ENCODE data around the gene COG5. TPM values are rescaled to one million over a fixed set of nuclear protein-coding genes. Genes with fewer than 3 reads are reported as not detected.

COG5 gene
- polyA plus RNA-seq (2014; cell fraction: cytosol; rRNA removed), result 20.9 and 33.2 TPM in 2 replicates
- polyA plus RNA-seq (2014; cell fraction: nucleus; rRNA removed), result 17.4 and 18.2 TPM in 2 replicates

DNA sequence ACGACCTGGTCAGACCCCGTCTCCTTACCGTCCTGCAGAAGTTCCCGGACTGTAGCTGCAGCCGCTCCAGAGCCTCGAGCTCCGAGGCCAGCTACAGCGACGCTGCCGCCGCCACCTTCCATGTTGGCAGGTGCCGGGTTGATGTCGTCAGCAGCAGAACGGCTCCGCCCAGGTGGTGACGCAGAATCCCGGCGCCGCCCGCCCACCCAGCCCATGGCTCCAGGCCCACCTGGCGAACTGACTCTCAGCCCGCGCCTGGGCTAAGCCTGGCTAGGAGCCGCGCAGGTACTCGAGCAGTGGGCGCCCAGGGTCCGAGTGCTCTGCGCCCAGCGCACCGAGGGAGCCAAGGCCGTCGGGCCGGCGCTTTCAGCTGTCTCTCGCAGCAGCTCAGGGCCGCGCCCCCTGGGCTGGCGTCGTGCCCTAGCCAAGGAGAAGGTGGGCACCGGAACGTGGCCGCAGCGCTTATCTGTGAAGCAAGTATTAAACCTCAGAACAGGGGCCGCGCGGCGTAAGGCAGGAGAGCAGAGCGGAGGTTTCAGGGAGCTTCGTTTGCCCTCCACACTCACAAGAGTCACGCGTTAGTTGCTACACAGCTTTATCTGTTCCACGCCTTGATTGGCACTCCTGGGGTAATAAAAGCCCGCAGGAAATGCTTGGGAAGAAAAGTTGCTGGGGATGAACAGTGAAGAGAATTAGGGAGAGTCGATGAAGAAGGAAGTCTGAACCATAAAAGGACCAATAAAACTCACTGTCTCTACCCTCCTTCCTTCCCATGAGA lies at the start of gene COG5, which contains the start of gene DUS4L:
Gene COG5, minus strand, starts transcription at position 146 of the 778 bp plus-strand sequence. Its CDS starts 24 bp downstream, at position 122.
Gene DUS4L, plus strand, starts transcription at position 197 of the 778 bp plus-strand sequence. CDS start 3,100 bp downstream, outside the sequence.
- peak; percentile 76 for DNase-seq (ENCODE audit: low spot score)

DNA sequence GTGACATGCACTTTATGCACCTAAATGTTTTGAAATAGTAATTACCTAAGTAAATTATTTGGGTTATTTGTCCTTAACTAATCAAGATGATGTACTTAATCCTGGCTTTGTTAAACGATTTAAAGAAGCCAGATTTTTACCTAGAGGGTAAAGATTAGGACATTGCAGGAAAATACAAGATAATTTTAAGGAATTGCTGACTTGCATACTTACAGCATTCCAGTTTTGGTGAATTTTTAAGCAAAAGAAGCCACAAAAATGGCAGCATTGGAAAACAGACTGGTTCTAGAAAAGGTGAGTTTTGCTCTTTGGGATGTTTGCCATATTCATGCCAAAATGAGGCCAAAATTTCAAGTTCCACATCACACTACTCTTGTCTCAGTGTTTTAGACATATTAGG lies 49.7 kb upstream of the COG5 start:
- DNase-seq (ENCODE audit: low spot score), result no peak

GRCh38 chr7:107610323-107610722 lies 46.6 kb upstream of the COG5 start:
- no peak for DNase-seq (ENCODE audit: low spot score)

- no peak for DNase-seq (ENCODE audit: low spot score)
Observed at GRCh38 chr7:107609811-107610261, 46.1 kb upstream of the COG5 start.

DNA sequence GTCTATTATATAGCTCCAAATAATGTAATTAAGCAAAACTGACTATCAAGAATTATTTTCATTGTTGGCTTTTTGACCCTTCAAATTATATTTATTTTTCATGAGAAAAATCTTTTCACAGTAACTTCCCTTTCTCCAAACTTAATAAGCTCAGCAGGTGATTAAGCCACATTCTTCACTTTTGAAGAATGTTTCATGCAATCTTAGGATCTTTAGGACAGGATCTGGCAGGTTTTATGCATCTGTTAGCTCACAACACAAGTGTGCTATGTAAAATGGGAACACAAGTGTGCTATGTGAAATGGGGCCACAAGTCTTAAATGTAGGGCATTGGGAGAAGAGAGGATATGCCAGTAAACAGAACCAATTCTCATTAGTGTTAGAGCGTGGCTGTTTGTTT lies 42.6 kb upstream of the COG5 start:
- no peak for DNase-seq (ENCODE audit: low spot score)

DNA sequence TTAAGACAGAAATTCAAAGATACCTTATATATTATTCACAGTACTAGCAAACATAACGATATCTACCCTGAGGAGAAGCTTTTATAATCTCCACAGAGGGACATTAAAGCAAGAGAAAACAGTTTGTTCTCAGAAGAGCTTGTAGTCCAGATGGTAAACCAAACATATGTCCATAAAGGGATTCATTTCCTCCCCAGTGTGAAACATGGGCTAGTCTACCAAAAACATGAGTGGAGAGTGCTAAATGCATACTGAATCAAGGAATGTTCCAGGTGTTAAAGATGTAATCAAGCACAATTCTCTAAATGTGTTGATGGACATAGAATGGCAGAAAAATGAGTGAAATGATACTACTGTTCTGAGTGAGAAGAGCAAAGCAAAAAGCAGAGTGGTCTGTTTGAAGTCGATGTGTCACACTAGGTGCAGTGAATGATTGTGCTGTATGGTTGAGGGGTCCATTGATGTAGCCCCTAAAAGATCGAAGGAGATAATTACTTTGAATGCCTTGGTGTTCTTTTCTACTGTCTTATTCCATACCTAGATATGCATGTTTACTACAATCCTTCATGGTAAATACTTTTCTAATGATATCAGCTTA lies 41.6 kb upstream of the COG5 start:
- no peak for DNase-seq (ENCODE audit: low spot score)

GRCh38 chr7:107600816-107601215 lies 37.1 kb upstream of the COG5 start:
- no peak for DNase-seq (ENCODE audit: low spot score)

GRCh38 chr7:107599262-107599661 lies 35.5 kb upstream of the COG5 start:
- DNase-seq (ENCODE audit: low spot score), result no peak

- no peak for DNase-seq (ENCODE audit: low spot score)
Observed at GRCh38 chr7:107597953-107598352, 34.2 kb upstream of the COG5 start.

DNA sequence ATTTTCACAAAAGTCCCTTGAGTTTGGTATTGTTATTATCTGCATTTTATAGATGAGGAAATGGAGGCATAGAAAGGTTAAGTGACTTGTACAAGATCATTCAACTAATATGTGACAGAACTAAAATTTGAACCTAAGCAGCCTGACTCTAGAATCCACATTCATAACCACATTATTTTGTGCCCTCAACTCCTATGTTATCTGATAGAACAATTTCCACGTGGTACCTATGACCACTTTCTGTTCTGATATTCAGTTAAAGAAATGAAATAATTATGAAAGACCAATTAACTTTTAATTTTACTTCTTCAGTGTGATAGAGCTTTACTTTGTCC lies 33.8 kb upstream of the COG5 start:
- no peak for DNase-seq (ENCODE audit: low spot score)

DNA sequence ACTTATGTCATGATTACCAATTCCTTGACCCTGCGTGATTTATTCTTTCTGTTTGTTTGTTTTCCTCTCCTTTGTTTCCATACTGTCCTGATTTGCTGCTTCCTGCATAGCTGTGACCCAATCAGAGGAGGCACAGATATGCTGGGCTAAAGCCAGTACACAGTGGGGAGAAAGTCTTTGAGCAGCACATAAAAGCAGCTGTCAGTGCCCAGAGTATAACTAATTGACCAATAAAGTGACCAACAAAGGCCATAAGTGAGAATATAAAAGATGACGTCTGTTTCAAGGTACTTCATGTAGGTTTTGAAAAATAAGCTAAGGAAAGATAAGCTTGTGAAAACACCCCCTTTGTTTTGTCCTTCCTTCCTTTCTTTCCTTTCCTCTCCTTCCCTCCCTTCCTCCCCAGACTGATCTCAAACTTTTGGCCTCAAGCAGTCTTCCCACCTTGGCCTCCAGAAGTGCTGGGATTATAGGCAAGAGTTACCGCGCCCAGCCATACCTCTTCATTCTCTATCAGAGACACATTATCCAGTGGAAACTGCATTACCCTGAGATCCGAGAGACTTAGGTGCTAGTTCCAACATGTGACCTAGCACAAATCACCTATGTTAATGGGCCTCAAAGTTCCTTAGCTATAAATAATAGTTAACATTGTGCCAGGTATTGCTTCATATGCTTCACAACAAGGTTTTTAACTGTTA lies 33.3 kb upstream of the COG5 start:
- DNase-seq (ENCODE audit: low spot score), result no peak

DNA sequence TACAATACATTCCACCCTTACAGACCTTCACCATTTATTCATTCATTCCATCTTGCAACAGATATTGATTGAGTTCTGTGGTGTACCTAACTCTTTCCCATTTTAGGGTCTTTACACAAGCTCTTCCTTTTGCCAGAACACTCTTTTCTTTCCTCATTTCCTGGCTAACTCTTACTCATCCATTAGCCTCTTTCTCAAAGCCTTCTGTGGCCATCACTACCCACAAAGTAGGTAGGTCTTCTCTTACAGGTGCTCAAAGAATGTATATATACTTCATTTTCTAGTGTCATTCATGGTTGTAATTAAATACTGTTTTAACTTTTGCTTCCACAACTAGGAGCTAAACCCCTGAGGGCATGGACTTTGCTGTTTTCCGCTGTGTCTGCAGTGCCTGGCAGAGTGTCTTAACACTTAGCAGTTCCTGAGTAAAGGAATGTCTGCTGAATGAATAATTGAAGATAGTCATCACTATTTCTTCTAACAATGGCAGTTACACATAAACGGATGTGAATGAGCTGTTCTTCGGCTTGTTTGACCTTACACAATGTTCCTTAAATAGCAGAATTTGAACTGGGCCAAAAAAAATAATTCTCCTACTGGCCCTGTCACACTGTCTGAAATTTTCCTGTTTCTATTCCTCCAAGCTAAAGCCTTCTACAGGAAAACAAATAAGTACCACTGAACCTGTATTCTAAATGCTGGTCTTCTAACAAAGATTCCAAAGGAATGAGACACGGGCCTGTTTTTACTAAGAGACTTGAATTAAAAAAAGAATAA lies 31.4 kb upstream of the COG5 start:
- DNase-seq (ENCODE audit: low spot score), result no peak

- DNase-seq (ENCODE audit: low spot score), result no peak
Observed at GRCh38 chr7:107593025-107593410, 29.3 kb upstream of the COG5 start.

DNA sequence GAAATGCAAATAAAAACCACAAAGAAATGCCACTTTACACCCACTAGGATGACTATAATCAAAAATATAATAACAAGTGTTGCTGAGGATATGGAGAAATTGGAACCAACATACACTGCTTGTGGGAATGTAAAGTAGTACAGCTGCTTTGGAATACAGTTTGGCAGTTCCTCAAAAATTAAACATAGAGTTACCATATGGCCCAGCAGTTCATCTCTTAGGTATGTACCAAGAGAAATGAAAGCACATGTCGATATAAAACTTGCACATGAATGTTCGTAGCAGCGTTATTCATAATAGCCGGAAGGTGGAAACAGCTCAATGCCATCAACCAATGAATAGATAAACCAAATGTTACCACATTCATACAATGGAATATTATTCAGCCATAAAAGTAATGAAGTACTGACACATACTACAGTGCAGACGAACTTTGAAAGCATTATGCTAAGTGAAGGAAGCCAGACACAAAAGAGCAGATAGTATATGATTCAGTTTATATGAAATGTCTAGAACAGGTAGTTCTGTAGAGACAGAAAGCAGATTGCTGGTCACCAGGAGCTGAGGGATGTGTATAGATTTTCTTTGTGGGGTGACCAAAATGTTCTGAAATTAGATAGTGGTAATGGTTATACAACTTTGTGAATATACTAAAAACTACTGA lies 28.8 kb upstream of the COG5 start:
- DNase-seq (ENCODE audit: low spot score), result no peak

- DNase-seq (ENCODE audit: low spot score), result no peak
Observed at GRCh38 chr7:107591421-107591820, 27.7 kb upstream of the COG5 start.

DNA sequence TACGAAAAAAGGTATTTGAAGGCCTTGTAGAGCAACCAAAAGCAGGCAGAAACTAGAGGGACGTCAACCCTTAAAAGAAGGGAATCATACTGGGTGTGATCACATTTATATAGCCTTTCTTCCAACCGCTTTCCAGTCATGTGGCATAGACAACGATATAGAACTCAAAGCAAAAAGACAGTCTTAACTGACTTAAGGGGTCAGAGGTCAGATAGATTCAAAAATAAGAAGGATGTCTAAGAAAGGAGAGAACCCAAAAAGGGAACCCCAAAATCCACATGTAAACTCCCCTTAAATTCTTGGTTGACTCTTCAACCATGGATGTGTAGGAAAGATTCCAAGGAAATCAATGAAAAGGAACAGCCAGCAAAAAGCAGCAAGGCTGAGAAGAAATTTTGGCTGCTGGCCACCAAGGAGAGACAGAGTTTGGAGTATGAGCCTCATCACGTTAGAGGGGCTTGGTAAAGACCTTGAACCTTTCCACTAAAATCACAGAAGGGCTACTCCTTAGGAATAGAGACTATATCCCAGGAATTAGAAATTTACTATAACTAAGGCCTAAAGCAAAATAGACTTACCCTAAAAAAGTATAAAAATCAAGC lies 24.9 kb upstream of the COG5 start:
- no peak for DNase-seq (ENCODE audit: low spot score)

DNA sequence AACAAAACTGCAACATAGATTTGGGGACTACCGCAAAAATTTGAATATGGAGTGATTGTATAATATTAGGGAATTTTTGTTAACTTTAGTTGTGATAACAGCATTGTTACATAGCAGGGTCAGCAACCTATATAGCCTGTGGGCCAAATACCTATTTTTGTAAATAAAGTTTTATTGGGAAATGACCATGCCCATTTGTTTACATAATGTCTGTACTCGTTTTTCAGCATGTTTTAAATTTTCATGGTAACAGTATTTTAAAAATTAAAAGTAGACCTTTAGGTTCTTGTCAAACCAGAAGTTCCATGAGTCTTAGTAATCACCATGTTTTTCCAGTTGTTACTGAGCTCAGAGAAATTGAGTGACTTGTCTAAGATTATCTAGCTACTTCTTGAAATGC lies 21.0 kb upstream of the COG5 start:
- no peak for DNase-seq (ENCODE audit: low spot score)

DNA sequence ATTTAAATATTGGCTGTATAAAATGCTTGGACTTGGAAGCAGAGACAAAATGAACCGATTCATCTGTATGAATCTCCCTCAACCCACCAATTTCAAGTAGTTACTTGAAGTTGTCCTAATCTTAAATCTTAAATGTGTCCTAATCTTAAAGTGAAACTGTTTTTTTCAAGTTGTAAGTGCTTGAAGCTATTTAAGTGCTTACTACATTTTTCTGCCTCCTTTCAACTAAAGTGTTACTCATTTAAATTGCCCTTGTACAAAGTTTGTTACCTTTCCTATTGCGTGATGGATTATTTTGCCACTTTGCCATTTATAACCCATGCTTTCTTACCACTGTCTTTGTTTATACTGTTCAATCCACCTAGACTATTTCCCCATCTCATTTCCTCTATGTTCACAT lies 19.2 kb upstream of the COG5 start:
- DNase-seq (ENCODE audit: low spot score), result no peak

GRCh38 chr7:107581387-107582013 lies 17.8 kb upstream of the COG5 start:
- no peak for DNase-seq (ENCODE audit: low spot score)

DNA sequence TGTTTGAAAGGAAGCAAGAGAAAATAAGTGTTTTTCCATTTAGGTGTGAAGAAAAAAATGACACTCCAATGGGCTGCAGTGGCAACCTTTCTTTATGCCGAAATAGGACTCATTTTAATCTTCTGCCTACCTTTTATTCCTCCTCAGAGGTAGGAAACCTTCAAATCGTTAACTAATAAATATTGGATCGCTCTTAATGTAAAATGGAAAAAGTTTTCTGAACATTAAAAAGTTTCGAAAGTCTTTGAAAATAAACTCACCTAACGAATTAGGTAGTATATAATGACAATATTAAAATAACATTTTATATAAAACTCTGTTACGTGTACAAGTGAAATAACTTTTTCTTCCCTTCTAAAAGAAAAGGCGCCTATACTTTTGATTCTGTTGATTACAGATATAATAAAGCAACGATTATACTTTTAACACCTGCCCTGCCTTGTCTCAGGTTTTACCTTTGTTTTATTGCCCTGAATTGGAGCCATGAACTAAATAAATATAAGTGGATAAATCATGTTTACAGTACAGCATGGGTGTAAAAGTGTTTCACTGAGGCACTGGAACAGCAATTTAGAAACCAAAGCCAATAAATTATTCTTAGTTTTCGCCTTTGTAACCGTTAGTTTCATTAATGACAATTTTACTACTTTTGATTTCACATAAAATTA lies 17.1 kb upstream of the COG5 start:
- DNase-seq (ENCODE audit: low spot score), result no peak

Data from SK-N-DZ (cell line).